Measurements from ENCODE around the gene THADA. TPM values are rescaled to one million over a fixed set of nuclear protein-coding genes. Genes with fewer than 3 reads are reported as not detected.

Gene THADA
- total and polyA plus RNA-seq, 2 donors (not counting 1 experiment from before 2014, with no cell fraction given): 9.2 to 36.2 TPM

- Histone ChIP-seq H3K27ac (ENCODE audit: insufficient read depth, low read length) (no peak overlapping the region), H3K27me3 (ENCODE audit: control insufficient read depth, insufficient read depth, low read length) (no peaks in the 10 kb centered on the region), H3K9me3 (ENCODE audit: control insufficient read depth, insufficient read depth, low read depth, low read length) (no peaks in the 10 kb centered on the region), H3K4me3 (replicated peaks in 1 of 4; ENCODE audit: control extremely low read depth in 1 of 4, insufficient read depth in 1 of 4, low read depth in 3 of 4, low read length in 4 of 4) (no peak overlapping the region), H4K20me1 (ENCODE audit: control insufficient read depth, extremely low read depth, insufficient read depth, low read length) (no peaks in the 10 kb centered on the region), H3K4me1 (ENCODE audit: control insufficient read depth, extremely low read depth, insufficient read depth, low read length) (peaks cover 17% of the 10 kb centered on the region), H3K4me2 (ENCODE audit: extremely low read depth, insufficient read depth, low read length) (no peak overlapping the region), H2AFZ (ENCODE audit: low read length) (no peak overlapping the region), H3K9ac (ENCODE audit: insufficient read depth, low read length) (no peak overlapping the region), H3K79me2 (ENCODE audit: control insufficient read depth, insufficient read depth, low read length) (no peaks in the 10 kb centered on the region), H3K36me3 (ENCODE audit: control insufficient read depth, insufficient read depth, low read length) (no peaks in the 10 kb centered on the region)
- DNase-seq (ENCODE audit: low read depth in 2 of 2): no peak
- TF ChIP-seq CTCF (conservative IDR thresholded peaks at IDR 0.05 in 1 of 2, IDR thresholded peaks at IDR 0.05 in 1 of 2; ENCODE audit: low read depth in 1 of 2, low read length in 2 of 2): no peak
- TF ChIP-seq EZH2 (IDR thresholded peaks at IDR 0.05; ENCODE audit: low read length, missing control alignments): no peak
Observed at GRCh38 chr2:43332653-43333052, 263.2 kb downstream of the THADA start.

GRCh38 chr2:43331422-43331821 lies 264.4 kb downstream of the THADA start:
- DNase-seq (ENCODE audit: low read depth in 2 of 2): peak in 1 of 2 donors; percentile 56
- Histone ChIP-seq H3K9me3 (ENCODE audit: control insufficient read depth, insufficient read depth, low read depth, low read length) (no peaks in the 10 kb centered on the region), H3K4me3 (replicated peaks in 1 of 4; ENCODE audit: control extremely low read depth in 1 of 4, insufficient read depth in 1 of 4, low read depth in 3 of 4, low read length in 4 of 4) (no peak overlapping the region), H3K36me3 (ENCODE audit: control insufficient read depth, insufficient read depth, low read length) (no peaks in the 10 kb centered on the region), H2AFZ (ENCODE audit: low read length) (no peak overlapping the region), H3K79me2 (ENCODE audit: control insufficient read depth, insufficient read depth, low read length) (no peaks in the 10 kb centered on the region), H3K27me3 (ENCODE audit: control insufficient read depth, insufficient read depth, low read length) (no peaks in the 10 kb centered on the region), H3K9ac (ENCODE audit: insufficient read depth, low read length) (no peak overlapping the region), H4K20me1 (ENCODE audit: control insufficient read depth, extremely low read depth, insufficient read depth, low read length) (no peaks in the 10 kb centered on the region), H3K4me2 (ENCODE audit: extremely low read depth, insufficient read depth, low read length) (no peak overlapping the region), H3K4me1 (ENCODE audit: control insufficient read depth, extremely low read depth, insufficient read depth, low read length) (peaks cover 13% of the 10 kb centered on the region), H3K27ac (ENCODE audit: insufficient read depth, low read length) (no peak overlapping the region)
- no peak for TF ChIP-seq EZH2 (IDR thresholded peaks at IDR 0.05; ENCODE audit: low read length, missing control alignments)
- no peak for TF ChIP-seq CTCF (conservative IDR thresholded peaks at IDR 0.05 in 1 of 2, IDR thresholded peaks at IDR 0.05 in 1 of 2; ENCODE audit: low read depth in 1 of 2, low read length in 2 of 2)

GRCh38 chr2:43329637-43330036 lies 266.2 kb downstream of the THADA start:
- H3K27ac ChIP-seq (ENCODE audit: insufficient read depth, low read length): no peak overlapping the region
- H3K4me3 ChIP-seq (replicated peaks in 1 of 4; ENCODE audit: control extremely low read depth in 1 of 4, insufficient read depth in 1 of 4, low read depth in 3 of 4, low read length in 4 of 4): no peak overlapping the region
- H2AFZ ChIP-seq (ENCODE audit: low read length): no peak overlapping the region
- H4K20me1 ChIP-seq (ENCODE audit: control insufficient read depth, extremely low read depth, insufficient read depth, low read length): no peaks in the 10 kb centered on the region
- H3K4me1 ChIP-seq (ENCODE audit: control insufficient read depth, extremely low read depth, insufficient read depth, low read length): peaks cover 13% of the 10 kb centered on the region
- H3K9me3 ChIP-seq (ENCODE audit: control insufficient read depth, insufficient read depth, low read depth, low read length): no peaks in the 10 kb centered on the region
- no peak overlapping the region for H3K4me2 ChIP-seq (ENCODE audit: extremely low read depth, insufficient read depth, low read length)
- no peak for TF ChIP-seq EZH2 (IDR thresholded peaks at IDR 0.05; ENCODE audit: low read length, missing control alignments)
- no peak for TF ChIP-seq CTCF (conservative IDR thresholded peaks at IDR 0.05 in 1 of 2, IDR thresholded peaks at IDR 0.05 in 1 of 2; ENCODE audit: low read depth in 1 of 2, low read length in 2 of 2)
- H3K27me3 ChIP-seq (ENCODE audit: control insufficient read depth, insufficient read depth, low read length): no peaks in the 10 kb centered on the region
- H3K79me2 ChIP-seq (ENCODE audit: control insufficient read depth, insufficient read depth, low read length): no peaks in the 10 kb centered on the region
- no peaks in the 10 kb centered on the region for H3K36me3 ChIP-seq (ENCODE audit: control insufficient read depth, insufficient read depth, low read length)
- no peak for DNase-seq (ENCODE audit: low read depth in 2 of 2)
- H3K9ac ChIP-seq (ENCODE audit: insufficient read depth, low read length): no peak overlapping the region
